Panc1 (cell line): ENCODE measurements around the gene CACNA2D3.

Source experiments
- POLR2AphosphoS5 ChIP-seq: IDR thresholded peaks from 2 replicates; pipeline ENCODE4 v1.6.1; 2012; ENCODE audit warnings: mild to moderate bottlenecking, low read depth, low read length, moderate library complexity
- SIN3A ChIP-seq: IDR thresholded peaks from 2 replicates; pipeline ENCODE4 v1.6.1; 2012; ENCODE audit warnings: low read depth, mild to moderate bottlenecking, low read length, moderate library complexity, borderline replicate concordance; ENCODE audit not compliant: insufficient read depth
- TCF7L2 ChIP-seq: IDR thresholded peaks from 2 replicates; pipeline ENCODE4 v1.6.1; 2011; ENCODE audit warnings: mild to moderate bottlenecking, low read depth, low read length, inconsistent platforms
- TF ChIP-seq, protein P1 (sequence below): fragments of 450-650 bp; IDR thresholded peaks from 2 replicates; pipeline ENCODE4 v1.5.1; 2017; ENCODE audit warnings: mild to moderate bottlenecking

DNA sequence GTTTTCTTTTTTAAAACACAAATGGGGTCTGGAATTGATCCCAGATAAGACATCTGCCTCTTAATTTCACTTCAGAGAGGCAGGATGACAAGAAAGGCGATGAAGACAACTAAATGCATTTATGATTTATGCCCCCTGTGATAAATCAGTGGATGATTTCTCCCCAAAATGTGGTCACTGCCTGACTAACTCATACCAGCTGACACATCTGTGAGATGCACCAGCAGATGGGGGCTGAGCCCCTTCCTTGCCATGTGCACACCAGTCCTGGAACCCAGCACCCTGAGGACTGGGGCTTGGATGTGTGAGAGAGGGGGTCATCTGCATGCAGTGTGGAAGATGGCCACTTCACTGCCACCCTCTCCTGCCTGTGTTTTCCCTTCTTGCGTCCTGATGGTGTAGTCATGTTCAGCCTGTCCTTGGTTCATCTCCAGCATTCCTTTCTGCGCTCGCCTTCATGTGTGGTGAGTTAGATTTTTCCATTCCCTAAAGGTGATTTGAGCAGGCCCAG lies 541.2 kb downstream of the CACNA2D3 start:
- TF ChIP-seq, protein P1, sequence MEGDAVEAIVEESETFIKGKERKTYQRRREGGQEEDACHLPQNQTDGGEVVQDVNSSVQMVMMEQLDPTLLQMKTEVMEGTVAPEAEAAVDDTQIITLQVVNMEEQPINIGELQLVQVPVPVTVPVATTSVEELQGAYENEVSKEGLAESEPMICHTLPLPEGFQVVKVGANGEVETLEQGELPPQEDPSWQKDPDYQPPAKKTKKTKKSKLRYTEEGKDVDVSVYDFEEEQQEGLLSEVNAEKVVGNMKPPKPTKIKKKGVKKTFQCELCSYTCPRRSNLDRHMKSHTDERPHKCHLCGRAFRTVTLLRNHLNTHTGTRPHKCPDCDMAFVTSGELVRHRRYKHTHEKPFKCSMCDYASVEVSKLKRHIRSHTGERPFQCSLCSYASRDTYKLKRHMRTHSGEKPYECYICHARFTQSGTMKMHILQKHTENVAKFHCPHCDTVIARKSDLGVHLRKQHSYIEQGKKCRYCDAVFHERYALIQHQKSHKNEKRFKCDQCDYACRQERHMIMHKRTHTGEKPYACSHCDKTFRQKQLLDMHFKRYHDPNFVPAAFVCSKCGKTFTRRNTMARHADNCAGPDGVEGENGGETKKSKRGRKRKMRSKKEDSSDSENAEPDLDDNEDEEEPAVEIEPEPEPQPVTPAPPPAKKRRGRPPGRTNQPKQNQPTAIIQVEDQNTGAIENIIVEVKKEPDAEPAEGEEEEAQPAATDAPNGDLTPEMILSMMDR, result no peak
- TF ChIP-seq POLR2AphosphoS5 (no peak), SIN3A (no peak), TCF7L2 (no peak)
